ENCODE data around the gene F8.
"Not testable (repeated sequence)": the region's sequence is repeated elsewhere in the genome, so short reads cannot be mapped to it uniquely, and the experiment has no call there.

The F8 gene

GRCh38 chrX:154986826-154987575 lies 35.5 kb downstream of the F8 start:
- no peak for DNase-seq (ENCODE audit: low read depth in 2 of 2, low spot score in 1 of 2)

- no peak for DNase-seq (ENCODE audit: low read depth in 2 of 2, low spot score in 1 of 2)
Measured at GRCh38 chrX:154981116-154981411, 41.5 kb downstream of the F8 start.

- peak; percentile 32 to 49 for DNase-seq (ENCODE audit: low read depth in 2 of 2, low spot score in 1 of 2)
Measured at GRCh38 chrX:154980330-154981115, 42.0 kb downstream of the F8 start.

GRCh38 chrX:154979629-154980028 lies 42.9 kb downstream of the F8 start:
- no peak for DNase-seq (ENCODE audit: low read depth in 2 of 2, low spot score in 1 of 2)

- DNase-seq (ENCODE audit: low read depth in 2 of 2, low spot score in 1 of 2) = no peak
Measured at GRCh38 chrX:154968353-154968752, 54.2 kb downstream of the F8 start.

DNA sequence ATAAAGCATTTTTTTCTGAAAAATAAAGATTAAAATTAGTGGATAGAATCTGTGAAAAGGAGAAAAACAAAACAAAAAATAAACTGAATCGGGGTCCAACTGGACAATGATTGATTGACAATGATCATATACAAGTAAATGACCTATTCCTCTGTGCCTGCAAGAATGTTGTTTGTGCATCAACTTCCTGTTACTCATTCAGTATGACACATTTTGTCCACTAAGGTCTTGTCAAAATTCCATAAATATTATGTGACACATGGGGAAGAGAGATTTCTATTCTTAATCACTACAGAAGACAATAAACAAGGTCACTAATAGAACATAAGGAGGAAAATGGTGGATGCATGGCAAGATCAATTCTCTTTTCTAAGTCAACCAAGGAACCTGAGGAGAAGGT lies 54.9 kb downstream of the F8 start:
- no peak for DNase-seq (ENCODE audit: low read depth in 2 of 2, low spot score in 1 of 2)

DNA sequence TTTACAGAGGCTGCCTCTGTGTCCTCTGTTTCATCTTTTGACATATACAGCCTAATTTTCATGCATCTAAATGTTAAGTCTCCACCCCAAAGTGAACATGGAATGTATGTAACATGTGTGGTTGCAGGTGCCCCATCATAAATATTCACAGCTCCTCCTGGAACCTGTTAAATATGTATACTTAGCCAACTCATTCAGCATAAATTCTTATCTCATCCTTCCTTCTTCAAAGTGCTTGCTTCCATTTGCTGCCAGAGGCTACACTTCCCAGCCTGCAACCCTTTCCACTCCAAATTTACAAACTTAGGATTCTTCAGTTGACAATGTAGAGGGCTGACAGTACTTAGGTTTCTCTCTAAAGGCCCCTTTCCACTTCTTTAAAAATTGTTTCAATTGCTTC lies 60.6 kb downstream of the F8 start:
- no peak for DNase-seq (ENCODE audit: low read depth in 2 of 2, low spot score in 1 of 2)

- DNase-seq (ENCODE audit: low read depth in 2 of 2, low spot score in 1 of 2) = not testable (repeated sequence)
Measured at GRCh38 chrX:154955799-154956198, 66.7 kb downstream of the F8 start.

DNA sequence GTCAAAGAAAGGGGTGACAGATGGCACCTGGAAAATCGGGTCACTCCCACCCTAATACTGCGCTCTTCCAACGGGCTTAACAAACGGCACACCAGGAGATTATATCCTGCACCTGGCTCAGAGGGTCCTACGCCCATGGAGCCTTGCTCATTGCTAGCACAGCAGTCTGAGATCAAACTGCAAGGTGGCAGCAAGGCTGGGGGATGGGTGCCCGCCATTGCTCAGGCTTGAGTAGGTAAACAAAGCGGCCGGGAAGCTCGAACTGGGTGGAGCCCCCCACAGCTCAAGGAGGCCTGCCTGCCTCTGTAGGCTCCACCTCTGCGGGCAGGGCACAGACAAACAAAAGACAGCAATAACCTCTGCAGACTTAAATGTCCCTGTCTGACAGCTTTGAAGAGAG lies 83.3 kb downstream of the F8 start:
- not testable (repeated sequence) for DNase-seq (ENCODE audit: low read depth in 2 of 2, low spot score in 1 of 2)

DNA sequence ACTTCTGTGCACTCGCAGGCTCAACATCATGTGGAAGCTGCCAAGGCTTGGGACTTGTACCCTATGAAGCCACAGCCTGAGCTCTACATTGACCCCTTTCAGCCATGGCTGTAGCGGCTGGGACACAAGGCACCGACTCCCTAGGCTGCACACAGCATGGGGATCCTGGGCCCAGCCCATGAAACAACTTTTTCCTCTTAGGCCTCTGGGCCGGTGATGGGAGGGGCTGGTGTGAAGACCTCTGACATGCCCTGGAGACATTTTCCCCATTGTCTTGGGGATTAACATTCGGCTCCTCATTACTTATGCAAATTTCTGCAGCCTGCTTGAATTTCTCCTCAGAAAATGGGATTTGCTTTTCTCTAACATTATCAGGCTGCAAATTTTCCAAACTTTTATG lies 97.8 kb downstream of the F8 start:
- DNase-seq (ENCODE audit: low read depth in 2 of 2, low spot score in 1 of 2) = not testable (repeated sequence)

DNA sequence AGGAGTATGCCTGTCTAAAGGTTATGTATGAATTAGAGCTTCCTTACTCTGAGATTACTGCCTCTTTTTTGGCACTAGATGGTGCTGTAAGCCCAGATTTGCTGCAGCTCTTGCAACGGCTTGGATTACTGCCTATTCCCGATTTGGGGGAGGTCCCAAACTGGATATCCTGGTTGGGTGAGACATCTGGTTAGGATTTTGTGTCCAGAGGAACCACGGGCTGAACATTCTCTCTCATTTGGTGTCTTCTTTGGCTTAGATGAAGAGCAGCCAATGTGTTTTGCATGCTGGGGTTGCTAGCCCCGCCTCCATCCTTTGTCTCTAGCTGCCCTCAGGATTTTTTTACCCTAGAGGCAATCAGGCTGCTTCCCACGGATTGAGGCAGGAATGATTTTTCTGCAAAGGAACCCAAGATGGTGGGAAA lies 104.5 kb downstream of the F8 start:
- no peak for DNase-seq (ENCODE audit: low read depth in 2 of 2, low spot score in 1 of 2)

DNA sequence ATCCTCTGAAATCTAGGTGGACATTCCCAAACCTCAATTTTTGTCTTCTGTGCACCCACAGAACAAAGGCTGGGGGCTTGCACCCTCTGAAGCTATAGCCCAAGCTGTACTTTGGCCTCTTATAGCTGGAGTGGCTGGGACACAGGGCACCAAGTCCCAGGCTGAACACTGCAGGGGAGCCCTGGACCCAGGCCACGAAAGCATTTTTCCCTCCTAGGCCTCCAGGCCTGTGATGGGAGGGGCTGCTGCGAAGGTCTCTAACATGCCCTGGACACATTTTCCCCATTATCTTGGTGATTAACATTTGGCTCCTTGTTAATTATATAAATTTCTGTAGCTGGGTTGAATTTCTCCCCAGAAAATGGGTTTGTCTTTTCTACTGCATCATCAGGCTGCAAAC lies 108.5 kb downstream of the F8 start:
- DNase-seq (ENCODE audit: low read depth in 2 of 2, low spot score in 1 of 2) = no peak

DNA sequence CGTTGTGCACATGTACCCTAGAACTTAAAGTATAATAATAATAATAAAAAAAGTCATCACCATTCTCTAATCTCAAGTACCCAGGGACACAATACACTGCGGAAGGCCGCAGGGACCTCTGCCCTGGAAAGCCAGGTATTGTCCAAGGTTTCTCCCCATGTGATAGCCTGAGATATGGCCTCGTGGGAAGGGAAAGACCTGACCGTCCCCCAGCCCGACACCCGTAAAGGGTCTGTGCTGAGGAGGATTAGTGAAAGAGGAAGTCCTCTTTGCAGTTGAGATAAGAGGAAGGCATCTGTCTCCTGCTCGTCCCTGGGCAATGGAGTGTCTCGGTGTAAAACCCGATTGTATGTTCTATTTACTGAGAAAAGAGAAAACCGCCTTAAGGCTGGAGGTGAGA lies 112.0 kb downstream of the F8 start:
- DNase-seq (ENCODE audit: low read depth in 2 of 2, low spot score in 1 of 2) = not testable (repeated sequence)

GRCh38 chrX:154910048-154910447 lies 112.5 kb downstream of the F8 start:
- not testable (repeated sequence) for DNase-seq (ENCODE audit: low read depth in 2 of 2, low spot score in 1 of 2)

DNA sequence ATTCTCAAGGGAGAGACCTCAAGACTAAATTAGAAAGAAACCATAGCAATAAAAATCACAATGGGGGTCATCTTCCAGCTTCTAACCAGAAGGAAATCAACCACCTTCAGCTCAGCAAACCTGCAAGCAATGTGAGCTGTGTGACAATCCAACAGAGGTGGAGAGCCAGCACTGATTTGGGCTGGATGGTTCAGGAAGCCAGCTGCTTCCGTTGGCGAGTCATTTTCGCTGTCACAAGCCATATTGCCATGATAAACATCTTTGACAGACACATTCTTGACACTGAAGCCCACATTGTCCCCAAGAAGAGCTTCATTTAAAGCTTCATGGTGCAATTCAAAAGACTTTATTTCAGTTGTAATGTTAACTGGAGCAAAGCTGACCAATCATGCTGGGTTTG lies 113.7 kb downstream of the F8 start:
- no peak for DNase-seq (ENCODE audit: low read depth in 2 of 2, low spot score in 1 of 2)

DNA sequence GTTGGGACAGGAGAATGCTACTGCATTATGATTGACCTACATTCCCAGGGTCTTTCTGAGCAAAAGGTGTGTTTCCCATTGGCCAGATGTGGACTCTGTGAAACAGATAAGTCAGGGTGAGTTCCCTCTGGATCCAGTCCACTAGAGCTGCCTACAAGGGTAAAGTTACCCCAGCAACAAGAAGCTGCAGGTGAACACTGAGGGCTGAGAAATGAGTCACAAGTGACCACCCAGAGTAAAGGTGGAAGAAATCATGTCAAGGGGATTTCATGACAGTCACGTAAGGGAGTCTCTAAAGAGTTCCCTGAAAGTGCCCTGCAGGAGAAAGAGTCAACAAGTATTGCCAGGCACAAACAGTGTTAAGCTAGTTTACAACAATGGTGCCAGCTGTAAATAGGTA lies 120.1 kb downstream of the F8 start:
- DNase-seq (ENCODE audit: low read depth in 2 of 2, low spot score in 1 of 2) = no peak

- DNase-seq (ENCODE audit: low read depth in 2 of 2, low spot score in 1 of 2) = no peak
Measured at GRCh38 chrX:154900323-154900722, 122.2 kb downstream of the F8 start.

- DNase-seq (ENCODE audit: low read depth in 2 of 2, low spot score in 1 of 2) = no peak
Measured at GRCh38 chrX:154892296-154892695, 130.2 kb downstream of the F8 start.

DNA sequence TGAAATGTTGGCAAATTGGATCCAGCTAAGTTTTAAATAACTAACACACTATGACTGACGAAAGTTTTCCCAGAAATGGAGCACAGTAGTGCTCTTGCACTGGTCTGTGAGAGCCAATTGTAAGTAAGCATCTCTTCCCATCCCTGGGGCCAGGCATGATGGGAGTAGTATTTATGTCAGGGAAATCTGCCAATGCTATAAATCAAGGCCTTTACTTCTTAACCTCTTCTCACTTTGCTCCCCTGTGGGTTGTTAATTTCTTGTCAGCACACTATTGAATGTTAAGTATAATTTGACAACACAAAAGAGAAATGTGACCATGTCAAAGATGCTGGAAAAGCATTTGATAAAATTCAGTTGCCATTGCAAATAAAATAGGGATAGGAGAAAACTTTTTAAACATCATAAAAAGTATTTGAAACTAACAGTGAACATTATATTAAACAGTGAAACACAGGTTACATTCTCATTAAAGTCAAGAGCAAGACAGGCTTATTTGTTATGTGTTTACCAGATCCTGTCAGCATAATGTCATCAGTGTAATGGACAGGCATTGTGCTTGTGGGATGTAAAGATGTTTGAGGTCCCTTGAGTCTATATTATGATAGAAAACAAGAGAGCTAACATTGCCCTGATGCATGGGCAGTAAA lies 131.4 kb downstream of the F8 start:
- no peak for DNase-seq (ENCODE audit: low read depth in 2 of 2, low spot score in 1 of 2)

DNA sequence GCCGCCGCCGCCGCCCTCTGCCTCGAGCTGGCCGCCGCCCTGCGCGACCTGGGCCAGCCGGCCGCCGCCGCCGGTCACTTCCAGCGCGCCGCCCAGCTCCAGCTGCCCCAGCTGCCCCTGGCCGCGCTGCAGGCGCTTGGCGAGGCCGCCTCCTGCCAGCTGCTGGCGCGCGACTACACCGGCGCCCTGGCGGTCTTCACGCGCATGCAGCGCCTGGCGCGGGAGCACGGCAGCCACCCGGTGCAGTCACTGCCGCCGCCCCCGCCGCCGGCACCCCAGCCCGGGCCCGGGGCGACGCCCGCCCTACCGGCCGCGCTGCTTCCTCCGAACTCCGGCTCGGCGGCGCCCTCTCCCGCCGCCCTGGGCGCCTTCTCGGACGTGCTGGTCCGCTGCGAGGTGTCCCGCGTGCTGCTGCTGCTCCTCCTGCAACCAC lies 135.7 kb downstream of the F8 start:
- DNase-seq (ENCODE audit: low read depth in 2 of 2, low spot score in 1 of 2) = not testable (repeated sequence)

GRCh38 chrX:154886069-154886788 lies 136.3 kb downstream of the F8 start, which contains the start of gene F8A1:
Gene F8A1, plus strand, starts transcription at chrX:154886355. Its CDS starts 20 bp downstream, at chrX:154886375.
- DNase-seq (ENCODE audit: low read depth in 2 of 2, low spot score in 1 of 2) = not testable (repeated sequence)
